OCI-LY7 (cell line): ENCODE measurements around the gene SOX5.

ENCODE experiments used
- CTCF ChIP-seq: fragments of 200-600 bp; sonication (generic); conservative IDR thresholded peaks from 2 replicates; pipeline ENCODE4 v1.5.1; 2014; ENCODE audit warnings: mild to moderate bottlenecking, antibody characterized with exemption, low read length, moderate library complexity, mixed read lengths
- EZH2phosphoT487 ChIP-seq: fragments of 200-600 bp; sonication (generic); IDR thresholded peaks from 2 replicates; pipeline ENCODE4 v1.6.1; 2018; ENCODE audit warnings: low read depth, borderline replicate concordance, mild to moderate bottlenecking, mixed run types, antibody characterized with exemption, low read length, moderate library complexity, mixed read lengths

DNA sequence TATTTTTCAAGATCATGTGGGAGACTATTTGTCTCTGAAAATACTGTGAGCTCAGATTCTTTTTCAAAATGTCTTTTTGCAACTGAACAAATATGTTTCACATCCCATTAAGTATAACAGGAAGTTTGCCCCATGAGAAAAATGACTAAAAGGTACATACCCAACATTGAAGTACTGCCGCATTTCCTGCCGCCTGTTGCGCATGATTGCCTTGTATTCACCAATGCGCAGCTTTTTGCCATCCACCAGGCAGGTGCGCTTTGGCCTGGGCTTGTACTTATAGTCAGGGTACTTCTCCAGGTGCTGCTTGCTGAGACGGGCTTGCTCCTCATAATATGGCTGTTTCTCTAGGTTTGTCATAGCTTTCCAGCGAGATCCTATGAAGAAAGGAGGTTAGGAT, 413.2 kb downstream of the SOX5 start:
- TF ChIP-seq CTCF: no peak
- TF ChIP-seq EZH2phosphoT487: no peak
